Measurements from ENCODE around the gene WAC.

GRCh38 chr10:28595613-28596012 lies 62.7 kb downstream of the WAC start:
- TF ChIP-seq L3MBTL2 (conservative IDR thresholded peaks at IDR 0.05), result no peak
- no peak for TF ChIP-seq FOXM1 (IDR thresholded peaks at IDR 0.05; ENCODE audit: borderline replicate concordance)
- no peak for TF ChIP-seq FOXA1 (IDR thresholded peaks at IDR 0.05)
- no peak for TF ChIP-seq SUZ12 (IDR thresholded peaks at IDR 0.05)
